Measurements from ENCODE around the gene SLC39A5.
A peak's percentile ranks its signal among the peaks of the same experiment; 100 is the strongest.

The SLC39A5 gene

DNA sequence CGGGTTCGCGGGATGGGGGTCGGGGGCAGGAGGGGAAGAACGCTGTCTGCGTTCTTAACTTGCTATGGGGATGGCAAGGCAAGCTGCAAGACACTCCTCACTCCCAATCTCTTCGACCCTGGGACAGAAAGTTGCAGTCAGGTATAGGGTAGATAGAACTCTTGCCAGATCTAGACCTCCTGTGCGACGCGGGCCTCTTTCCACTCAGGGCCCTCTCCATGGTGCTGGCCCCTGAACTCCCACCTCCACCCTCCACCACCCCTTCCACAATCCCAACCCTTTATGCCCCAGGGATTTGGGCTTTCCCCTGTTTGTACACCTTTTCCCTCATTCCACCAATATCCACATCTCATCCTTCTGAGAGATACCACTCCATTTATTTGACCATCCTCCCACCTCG lies 4.9 kb upstream of the SLC39A5 start:
- H3K9ac ChIP-seq: peak overlapping the region; percentile 47; the same call in 1 of the 2 replicates
- no peaks in the 10 kb centered on the region for H3K36me3 ChIP-seq (ENCODE audit: insufficient read depth)
- H4K20me1 ChIP-seq (ENCODE audit: insufficient read depth): no peaks in the 10 kb centered on the region
- peak overlapping the region; percentile 91 for H3K4me3 ChIP-seq (IDR thresholded peaks at IDR 0.05; ENCODE audit: insufficient read depth, low read depth, low read length)
- no peak overlapping the region for H3K27ac ChIP-seq
- H2AFZ ChIP-seq (ENCODE audit: low read depth): peak overlapping the region; percentile 93; the same call in 1 of the 2 replicates
- H3K79me2 ChIP-seq (ENCODE audit: insufficient read depth, low read depth): peaks cover 9% of the 10 kb centered on the region; the same call in 1 of the 2 replicates
- peak overlapping the region; percentile 75 for H3K4me2 ChIP-seq
- H3K27me3 ChIP-seq (ENCODE audit: insufficient read depth, low read depth): no peaks in the 10 kb centered on the region
- H3K4me1 ChIP-seq (ENCODE audit: low read depth, poor library complexity, severe bottlenecking): peaks cover 30% of the 10 kb centered on the region
- TF ChIP-seq, protein P1, sequence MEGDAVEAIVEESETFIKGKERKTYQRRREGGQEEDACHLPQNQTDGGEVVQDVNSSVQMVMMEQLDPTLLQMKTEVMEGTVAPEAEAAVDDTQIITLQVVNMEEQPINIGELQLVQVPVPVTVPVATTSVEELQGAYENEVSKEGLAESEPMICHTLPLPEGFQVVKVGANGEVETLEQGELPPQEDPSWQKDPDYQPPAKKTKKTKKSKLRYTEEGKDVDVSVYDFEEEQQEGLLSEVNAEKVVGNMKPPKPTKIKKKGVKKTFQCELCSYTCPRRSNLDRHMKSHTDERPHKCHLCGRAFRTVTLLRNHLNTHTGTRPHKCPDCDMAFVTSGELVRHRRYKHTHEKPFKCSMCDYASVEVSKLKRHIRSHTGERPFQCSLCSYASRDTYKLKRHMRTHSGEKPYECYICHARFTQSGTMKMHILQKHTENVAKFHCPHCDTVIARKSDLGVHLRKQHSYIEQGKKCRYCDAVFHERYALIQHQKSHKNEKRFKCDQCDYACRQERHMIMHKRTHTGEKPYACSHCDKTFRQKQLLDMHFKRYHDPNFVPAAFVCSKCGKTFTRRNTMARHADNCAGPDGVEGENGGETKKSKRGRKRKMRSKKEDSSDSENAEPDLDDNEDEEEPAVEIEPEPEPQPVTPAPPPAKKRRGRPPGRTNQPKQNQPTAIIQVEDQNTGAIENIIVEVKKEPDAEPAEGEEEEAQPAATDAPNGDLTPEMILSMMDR (conservative IDR thresholded peaks at IDR 0.05; ENCODE audit: low read depth, low read length): no peak

DNA sequence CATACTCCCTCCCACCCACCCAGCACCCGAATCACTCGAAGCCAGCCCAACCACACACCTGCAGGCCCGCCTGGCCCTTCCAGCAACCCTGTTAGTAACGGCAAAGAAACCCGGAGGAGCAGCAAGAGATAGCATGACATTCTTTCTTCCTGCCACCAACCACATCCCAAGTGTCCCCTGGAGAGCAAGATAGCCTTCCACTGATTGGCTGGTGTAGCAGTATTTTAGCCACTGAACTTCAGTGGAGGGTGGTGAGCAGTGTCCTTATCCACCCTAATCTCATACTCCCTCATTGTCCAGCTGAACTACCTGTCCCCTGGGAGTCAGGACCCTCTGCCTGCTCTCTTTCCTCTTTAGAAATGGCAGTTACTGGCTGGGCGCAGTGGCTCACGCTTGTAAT lies 769 bp upstream of the SLC39A5 start:
- Histone ChIP-seq H3K79me2 (ENCODE audit: insufficient read depth, low read depth) (no peaks in the 10 kb centered on the region), H3K9ac (no peak overlapping the region), H2AFZ (ENCODE audit: low read depth) (no peak overlapping the region), H3K4me1 (ENCODE audit: low read depth, poor library complexity, severe bottlenecking) (no peaks in the 10 kb centered on the region), H3K27me3 (ENCODE audit: insufficient read depth, low read depth) (no peaks in the 10 kb centered on the region), H3K4me2 (no peak overlapping the region), H3K27ac (no peak overlapping the region), H3K4me3 (IDR thresholded peaks at IDR 0.05; ENCODE audit: insufficient read depth, low read depth, low read length) (no peak overlapping the region), H4K20me1 (ENCODE audit: insufficient read depth) (no peaks in the 10 kb centered on the region), H3K36me3 (ENCODE audit: insufficient read depth) (no peaks in the 10 kb centered on the region)
- TF ChIP-seq, protein P1 (conservative IDR thresholded peaks at IDR 0.05; ENCODE audit: low read depth, low read length): no peak

DNA sequence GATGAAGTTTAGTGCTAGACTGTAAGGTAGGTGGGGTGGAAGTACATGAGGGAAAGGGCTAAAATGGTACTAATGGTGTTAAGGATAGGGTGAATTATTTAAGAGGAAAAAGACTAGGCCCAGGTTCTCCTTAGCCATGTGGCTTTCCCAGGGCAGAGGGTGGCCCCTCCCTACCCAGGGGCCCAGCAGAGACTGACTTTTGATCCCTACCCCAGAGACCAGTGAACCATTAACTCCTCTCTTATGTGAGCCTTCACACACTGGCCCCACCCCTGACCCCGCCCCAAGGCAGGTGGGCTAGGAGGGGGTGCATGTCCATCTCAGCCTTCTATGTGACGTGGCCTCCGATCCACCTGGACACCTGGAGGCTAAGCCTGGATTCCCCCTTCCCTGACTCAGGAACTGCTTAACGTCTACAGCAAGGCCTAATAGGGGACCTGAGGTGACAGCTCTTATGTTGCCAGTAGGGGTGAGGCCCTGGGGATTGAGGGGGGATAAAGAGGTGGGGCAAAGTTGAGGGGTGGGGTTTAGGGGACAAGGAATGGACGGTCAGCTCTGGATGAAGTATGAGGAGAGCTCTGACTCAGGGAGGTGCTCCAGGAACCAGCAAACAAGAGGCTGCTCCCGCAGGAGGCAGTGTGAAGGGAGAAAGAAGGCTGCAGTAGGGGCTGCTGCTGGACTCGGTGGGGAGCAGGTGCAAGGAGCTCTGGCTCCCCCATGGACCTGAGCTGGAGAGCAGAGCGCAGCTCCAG lies 757 bp downstream of the SLC39A5 start:
- no peaks in the 10 kb centered on the region for H3K79me2 ChIP-seq (ENCODE audit: insufficient read depth, low read depth)
- H3K36me3 ChIP-seq (ENCODE audit: insufficient read depth): no peaks in the 10 kb centered on the region
- TF ChIP-seq, protein P1 (conservative IDR thresholded peaks at IDR 0.05; ENCODE audit: low read depth, low read length): no peak
- no peak overlapping the region for H3K4me2 ChIP-seq
- no peaks in the 10 kb centered on the region for H3K4me1 ChIP-seq (ENCODE audit: low read depth, poor library complexity, severe bottlenecking)
- H3K27ac ChIP-seq: no peak overlapping the region
- no peaks in the 10 kb centered on the region for H3K27me3 ChIP-seq (ENCODE audit: insufficient read depth, low read depth)
- H4K20me1 ChIP-seq (ENCODE audit: insufficient read depth): no peaks in the 10 kb centered on the region
- H3K4me3 ChIP-seq (IDR thresholded peaks at IDR 0.05; ENCODE audit: insufficient read depth, low read depth, low read length): no peak overlapping the region
- H3K9ac ChIP-seq: no peak overlapping the region
- no peak overlapping the region for H2AFZ ChIP-seq (ENCODE audit: low read depth)

DNA sequence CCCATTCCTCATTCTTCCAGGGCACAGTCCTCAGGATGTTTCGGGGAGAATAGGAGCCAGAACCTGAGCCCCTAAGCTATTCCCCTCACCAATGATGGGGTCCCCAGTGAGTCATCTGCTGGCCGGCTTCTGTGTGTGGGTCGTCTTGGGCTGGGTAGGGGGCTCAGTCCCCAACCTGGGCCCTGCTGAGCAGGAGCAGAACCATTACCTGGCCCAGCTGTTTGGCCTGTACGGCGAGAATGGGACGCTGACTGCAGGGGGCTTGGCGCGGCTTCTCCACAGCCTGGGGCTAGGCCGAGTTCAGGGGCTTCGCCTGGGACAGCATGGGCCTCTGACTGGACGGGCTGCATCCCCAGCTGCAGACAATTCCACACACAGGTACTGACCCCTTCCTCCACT lies 1.3 kb downstream of the SLC39A5 start:
- no peak overlapping the region for H3K27ac ChIP-seq
- H3K4me3 ChIP-seq (IDR thresholded peaks at IDR 0.05; ENCODE audit: insufficient read depth, low read depth, low read length): no peak overlapping the region
- H3K4me2 ChIP-seq: no peak overlapping the region
- TF ChIP-seq, protein P1 (conservative IDR thresholded peaks at IDR 0.05; ENCODE audit: low read depth, low read length): no peak
- no peaks in the 10 kb centered on the region for H4K20me1 ChIP-seq (ENCODE audit: insufficient read depth)
- H3K79me2 ChIP-seq (ENCODE audit: insufficient read depth, low read depth): no peaks in the 10 kb centered on the region
- H3K9ac ChIP-seq: no peak overlapping the region
- H3K27me3 ChIP-seq (ENCODE audit: insufficient read depth, low read depth): no peaks in the 10 kb centered on the region
- no peaks in the 10 kb centered on the region for H3K36me3 ChIP-seq (ENCODE audit: insufficient read depth)
- H3K4me1 ChIP-seq (ENCODE audit: low read depth, poor library complexity, severe bottlenecking): no peaks in the 10 kb centered on the region
- H2AFZ ChIP-seq (ENCODE audit: low read depth): no peak overlapping the region
